Fibroblast of skin of back (primary cell): ENCODE results near the gene TPM1.
A peak's percentile ranks its signal among the peaks of the same experiment; 100 is the strongest.

Experiments
- DNase-seq: peaks from one replicate; pipeline ENCODE4 v3.0.0-alpha.2; 2013

Gene TPM1

DNA sequence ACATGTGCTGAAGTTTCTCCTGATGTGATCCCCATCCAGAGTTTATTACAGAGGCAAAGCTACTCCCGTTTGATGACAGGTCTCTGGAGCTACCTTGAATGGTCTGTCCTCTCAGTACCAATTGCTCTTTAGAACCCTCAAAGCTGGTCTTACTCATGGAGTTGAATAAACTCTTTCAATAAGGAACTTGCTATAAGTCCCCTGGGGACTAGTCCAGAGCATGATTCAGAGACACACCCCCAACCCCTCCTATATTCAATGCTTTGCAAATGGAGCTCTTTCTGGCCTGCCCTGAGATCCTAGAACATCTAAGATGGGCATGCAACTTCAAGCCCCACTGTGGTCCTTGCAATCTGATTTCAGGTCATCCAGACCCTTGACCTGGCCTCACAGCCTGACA is 23.9 kb upstream of the TPM1 start:
- peak; percentile 92 for DNase-seq

GRCh38 chr15:63019511-63020109 is 22.9 kb upstream of the TPM1 start:
- DNase-seq = peak; percentile 81

DNA sequence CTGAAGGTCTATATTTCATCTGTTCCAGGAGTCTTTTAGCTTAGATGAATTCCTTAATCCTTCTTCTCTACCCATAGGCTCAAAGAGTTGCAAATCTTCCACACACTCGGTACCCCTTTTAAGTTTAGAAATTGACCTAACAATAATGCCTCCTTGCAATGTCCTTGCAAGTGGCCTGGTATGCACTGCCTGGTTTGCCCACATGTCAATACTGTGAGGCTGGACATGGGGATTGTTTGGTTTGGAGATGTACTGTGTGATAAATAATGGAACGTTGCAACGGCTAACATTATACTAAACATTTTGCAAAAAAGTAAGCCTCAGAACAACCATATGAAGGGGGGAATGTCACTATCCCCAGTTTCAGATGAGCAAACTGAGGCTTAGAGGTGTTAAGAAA is 22.4 kb upstream of the TPM1 start:
- DNase-seq = no peak

DNA sequence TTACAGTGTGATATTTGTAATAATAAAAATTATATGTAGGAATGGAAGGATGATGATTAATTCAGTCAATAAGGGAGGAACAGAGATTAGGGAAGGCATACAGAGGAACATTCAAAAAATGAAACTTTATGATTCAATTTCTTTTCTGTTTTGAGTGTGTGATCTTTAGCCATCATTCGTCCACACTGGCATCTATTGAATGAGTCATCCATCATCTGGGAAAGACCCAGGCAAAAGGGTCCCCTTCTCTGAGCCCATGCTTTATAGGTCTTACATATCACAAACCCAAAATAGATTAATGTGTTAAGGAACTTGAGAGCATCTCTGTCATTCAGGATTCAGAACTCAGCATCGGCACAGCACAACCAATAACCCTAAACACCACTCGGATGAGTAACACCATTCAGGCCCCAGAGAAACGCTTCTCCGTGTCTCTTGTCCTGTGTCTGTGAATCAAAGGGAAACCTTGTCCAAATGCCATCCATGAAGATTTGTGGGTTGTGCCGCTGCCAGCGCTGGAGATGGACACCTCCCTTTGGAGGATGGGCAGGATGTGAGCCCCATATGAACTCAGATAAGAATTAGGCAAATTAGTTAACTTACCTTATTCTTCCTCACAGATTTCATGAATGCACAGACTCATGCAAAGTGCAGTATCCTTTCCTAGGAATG is 21.7 kb upstream of the TPM1 start:
- peak; percentile 21 for DNase-seq

DNA sequence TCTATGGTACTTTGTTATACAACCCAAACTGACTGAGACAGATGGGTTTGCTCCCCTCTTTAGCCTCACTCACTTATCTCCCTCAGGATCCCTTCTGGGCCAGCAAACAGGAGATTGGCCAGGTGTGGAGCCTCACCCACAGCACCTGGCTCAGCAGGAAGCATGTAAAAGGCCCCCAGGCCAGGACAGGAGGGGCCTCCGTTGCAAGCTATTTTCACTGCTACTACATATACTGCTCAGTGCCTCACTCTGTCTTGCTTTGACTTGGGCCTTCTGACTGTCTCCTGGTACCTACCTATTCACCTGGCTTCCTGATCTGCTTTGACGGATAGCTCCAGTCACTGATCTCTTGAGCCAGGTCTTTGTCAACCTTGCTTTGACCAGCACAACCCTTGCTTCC is 20.4 kb upstream of the TPM1 start:
- no peak for DNase-seq

DNA sequence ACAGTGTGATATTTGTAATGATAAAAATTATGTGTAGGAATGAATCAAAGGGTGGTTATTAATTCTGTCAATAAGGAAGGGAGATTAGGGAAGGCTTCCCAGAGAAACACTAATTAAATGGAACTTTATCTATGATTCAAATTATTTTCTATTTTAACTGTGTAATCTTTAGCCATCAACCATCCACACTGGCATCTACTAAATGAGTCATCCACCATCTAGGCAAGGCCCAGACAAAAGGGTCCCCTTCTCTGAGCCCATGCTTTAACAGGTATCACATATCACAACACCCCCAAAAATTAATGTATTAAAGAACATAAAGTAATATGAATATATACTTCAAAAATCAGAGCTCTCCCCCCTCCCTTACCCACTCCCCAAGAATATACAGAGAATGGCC is 19.9 kb upstream of the TPM1 start:
- DNase-seq = peak; percentile 42

DNA sequence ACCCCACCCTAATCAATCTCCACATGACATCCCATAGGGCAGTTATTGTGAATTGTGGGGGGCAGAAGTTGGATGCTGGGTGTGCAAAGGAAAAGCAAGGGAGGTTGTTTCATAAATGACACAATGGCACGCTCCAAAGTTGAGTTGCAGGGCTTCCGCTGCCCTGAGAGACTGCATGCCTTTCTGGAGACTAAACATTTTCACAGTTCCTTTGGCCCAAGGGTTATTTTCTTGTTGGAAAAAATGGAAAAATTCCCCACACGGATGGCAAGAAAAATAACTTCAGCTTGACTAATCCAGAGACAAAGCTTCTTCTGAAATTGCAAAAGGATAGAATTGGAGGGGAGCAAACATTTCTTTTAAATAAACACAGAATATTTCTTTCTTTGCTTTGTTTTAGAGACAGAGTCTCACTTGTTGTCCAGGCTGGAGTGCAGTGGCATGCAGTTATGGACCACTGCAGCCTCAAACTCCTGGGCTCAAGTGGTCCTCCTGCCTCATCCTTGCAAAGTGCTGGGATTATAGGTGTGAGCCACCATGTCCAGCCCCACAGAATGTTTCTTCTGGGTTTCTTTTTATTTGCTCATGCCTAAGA is 19.1 kb upstream of the TPM1 start:
- peak; percentile 98 for DNase-seq

- peak; percentile 15 for DNase-seq
Observed at GRCh38 chr15:63025460-63025859, 17.1 kb upstream of the TPM1 start.

DNA sequence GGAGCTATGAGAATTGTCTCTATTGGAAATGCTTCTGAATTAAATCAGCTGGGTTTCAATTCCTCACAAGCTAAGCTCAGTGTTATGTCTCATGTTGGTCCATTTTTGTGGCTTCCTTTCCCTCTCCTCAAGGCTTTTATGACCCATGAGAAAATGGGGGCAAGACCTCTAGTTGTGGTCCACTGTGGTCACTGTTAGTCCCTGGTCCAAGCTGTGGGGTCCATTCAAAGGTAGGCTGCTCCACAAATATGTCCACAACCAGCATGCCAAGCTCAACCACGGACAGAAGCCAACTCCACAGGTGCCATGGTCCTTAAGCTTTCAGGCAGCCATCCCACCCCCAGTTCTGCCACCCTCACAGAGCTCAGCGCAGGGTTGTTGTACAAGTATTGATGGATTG is 14.9 kb upstream of the TPM1 start:
- DNase-seq = no peak

DNA sequence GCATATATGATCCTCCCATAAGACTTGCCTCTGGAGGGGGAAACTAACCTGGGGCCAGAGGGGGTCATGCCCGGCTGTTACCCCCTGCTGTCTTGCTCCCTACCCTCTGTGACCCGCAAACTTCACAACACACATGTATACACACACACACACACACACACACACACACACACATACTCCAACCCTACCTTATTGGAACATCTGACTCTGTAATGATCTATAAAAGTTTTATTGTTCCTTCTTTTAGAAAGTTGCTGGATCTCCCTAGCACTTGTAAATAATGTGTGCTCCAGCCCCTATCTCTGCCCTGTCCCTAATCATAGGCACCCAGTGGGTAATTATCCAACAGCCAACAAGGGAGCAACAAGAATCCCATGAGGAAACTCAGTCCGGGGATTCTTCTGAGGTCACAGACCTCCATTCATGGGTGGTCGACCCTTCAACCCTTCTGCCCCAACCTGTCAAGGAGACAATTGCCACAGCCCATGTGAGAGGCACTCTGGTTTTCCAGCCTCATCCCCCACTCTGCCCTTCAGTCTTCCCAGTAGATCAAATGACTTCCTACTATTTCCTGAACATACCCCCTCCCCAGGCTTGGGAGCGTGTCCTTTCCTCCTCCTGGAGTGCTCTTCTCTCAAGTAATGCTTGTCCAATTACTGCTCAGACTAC is 14.0 kb upstream of the TPM1 start:
- DNase-seq = no peak

DNA sequence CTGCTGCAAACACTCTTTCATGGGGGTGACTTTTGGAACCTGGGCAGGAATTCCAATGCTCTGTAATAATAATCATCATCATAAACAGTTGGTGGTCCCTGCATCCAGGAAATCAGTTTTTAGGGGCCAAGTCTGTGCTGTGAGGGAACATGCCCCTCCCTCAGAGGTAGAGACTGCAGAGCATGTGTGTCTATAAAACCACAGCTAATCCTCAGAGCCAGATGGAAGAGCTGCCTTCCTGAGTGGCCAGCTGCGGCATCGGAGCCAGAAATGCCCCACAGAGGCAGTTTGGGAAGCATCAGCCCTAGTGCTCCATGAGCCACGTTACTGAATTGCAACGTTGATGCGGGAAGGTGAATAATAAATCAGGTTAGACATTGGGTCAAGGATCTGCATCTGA is 12.9 kb upstream of the TPM1 start:
- no peak for DNase-seq

- peak; percentile 69 for DNase-seq
Observed at GRCh38 chr15:63030101-63030551, 12.4 kb upstream of the TPM1 start.

GRCh38 chr15:63034578-63034977 is 8.0 kb upstream of the TPM1 start:
- DNase-seq = no peak

- DNase-seq = no peak
Observed at GRCh38 chr15:63035253-63035652, 7.3 kb upstream of the TPM1 start.

- no peak for DNase-seq
Observed at GRCh38 chr15:63035977-63036376, 6.6 kb upstream of the TPM1 start.

GRCh38 chr15:63037976-63038720 is 4.4 kb upstream of the TPM1 start:
- peak; percentile 50 for DNase-seq

DNA sequence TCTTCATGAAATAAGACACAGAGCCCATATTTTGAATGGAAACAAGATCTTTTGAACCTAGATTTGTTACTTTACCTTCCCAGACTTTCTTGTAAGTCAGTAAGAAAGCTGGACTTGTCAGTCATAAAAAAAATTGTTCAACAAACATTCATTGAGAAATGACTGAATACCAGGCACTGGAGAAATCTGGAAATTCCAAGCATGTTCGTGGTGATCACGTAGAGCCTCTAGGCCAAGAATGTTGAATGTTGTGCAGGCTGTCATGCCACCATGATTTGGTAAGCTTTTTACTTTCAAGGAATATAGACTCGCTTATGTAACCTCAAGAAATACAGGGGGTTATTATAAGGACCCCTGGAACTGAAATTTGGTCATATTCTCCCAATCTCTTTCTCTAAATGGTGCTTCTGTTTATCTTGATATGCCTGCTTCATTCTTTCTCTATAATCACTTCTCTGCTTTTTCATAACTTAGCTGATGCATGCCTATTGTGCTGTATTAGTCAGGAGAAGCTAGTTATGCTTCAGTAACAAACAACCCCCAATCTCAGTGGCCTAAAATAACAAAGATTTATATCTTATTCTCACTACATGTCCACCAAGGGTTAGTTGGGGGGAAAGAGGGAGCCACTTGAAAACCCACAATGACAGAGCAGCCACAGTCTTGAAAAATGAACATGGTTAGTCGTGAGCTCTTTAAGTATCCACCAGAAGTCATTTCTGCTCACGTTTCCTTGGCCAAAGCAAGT is 3.4 kb upstream of the TPM1 start:
- DNase-seq = peak; percentile 96

DNA sequence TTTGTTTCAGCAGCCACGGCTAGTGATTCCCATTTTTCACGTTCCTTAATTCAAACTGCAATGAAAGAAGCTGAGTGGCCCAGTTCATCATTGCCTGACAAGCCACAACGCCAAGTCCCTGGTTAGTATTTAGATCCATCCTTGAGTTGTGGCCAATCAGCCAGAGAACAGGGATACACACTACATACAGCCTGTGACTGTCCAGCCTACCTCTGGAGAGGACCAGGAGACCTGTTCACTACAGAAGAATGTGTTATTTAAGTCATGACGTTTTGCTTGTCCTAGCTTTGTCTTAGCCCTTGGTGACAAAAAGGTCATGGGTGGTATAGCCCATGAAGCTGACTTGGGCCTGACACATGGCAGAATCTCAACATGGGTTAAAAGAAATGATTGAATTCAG is 2.7 kb upstream of the TPM1 start:
- DNase-seq = no peak

DNA sequence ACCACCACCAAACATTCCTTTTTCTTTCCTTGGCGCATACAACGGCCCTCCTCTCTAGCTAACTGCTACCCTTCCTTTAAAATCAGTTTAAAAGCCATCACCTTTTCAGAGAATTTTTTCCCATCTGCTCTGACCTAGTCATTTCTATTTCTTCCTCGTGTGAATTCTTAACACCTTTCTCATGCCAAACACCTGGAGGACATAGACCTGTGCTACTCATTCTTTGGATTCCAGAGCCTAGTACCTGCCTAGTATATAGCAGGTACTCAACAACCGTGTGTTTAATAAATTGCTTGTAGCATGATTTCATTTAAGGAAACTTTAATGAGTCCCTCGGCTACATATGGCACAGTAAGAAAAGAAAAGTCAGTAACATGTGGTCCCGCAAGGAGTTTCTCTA is 2.0 kb upstream of the TPM1 start:
- no peak for DNase-seq

DNA sequence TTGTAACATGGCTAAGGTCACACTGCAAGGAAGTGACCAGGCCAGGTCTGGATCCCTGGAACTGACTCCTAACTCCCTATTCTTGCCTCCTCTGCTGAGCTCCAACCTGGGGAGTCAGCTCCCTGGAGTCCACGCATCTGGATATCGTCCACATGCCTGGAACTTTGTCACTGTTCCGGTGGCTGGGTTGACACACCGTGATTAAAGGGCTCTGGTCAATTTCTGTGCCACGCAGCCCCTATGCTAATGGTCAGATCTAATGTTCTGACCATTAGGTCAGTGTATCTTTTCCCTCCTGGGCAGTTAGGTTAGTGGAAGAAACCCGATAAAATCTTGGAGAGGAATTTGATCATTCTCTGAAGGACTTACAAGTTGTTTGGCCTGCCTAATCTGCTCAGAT is 1.6 kb upstream of the TPM1 start:
- no peak for DNase-seq

GRCh38 chr15:63041402-63041973 is 1.1 kb upstream of the TPM1 start:
- no peak for DNase-seq

DNA sequence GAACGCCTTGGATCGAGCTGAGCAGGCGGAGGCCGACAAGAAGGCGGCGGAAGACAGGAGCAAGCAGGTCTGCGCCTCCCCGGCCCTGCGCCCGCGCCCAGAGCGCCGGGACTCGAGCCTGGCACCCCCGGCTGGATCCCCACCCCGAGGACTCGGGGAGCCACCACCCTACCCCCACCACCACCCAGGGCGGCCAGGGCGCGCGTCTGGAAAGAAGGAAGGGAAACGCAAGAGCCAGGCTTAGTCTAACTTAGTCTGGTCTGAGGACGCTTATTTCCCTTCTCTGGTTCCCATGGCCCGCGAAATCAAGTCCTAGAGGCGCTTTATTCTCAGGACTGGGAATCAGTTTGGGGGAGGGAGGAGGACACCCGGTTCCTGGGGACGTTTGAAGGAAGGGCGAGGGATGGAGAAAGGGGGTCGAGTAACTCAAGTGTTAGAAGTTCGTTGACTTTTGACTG is 359 bp downstream of the TPM1 start:
- DNase-seq = no peak
